A549 (cell line): ENCODE data around the gene TMEM120A. TPM values are rescaled to one million over a fixed set of nuclear protein-coding genes. Genes with fewer than 3 reads are reported as not detected.

Experiments used
- ATAC-seq, 2 experiments: fragments of 200-7000 bp in 1 of 2; fragments of >200 bp in 1 of 2; cut with Nextera tagmentation in 1 of 2; cut with Tn5 transposase in 1 of 2; 3 replicates each; pipeline versions ENCODE4 v1.8.0 to v1.9.1; 2018 to 2020; ENCODE audit warnings: mild to moderate bottlenecking in 1 of 2, moderate library complexity in 1 of 2
- CTCF ChIA-PET: fragments of 300-600 bp; sonication (Branson Sonifier 250); formaldehyde crosslinking; extraction: SDS; loops from one replicate; lab custom pipeline; 2021; ENCODE audit warnings: antibody characterized with exemption, inconsistent platforms; lab: Yijun Ruan, JAX
- POLR2A ChIA-PET: fragments of 350-600 bp; formaldehyde crosslinking; extraction: SDS; loops from one replicate; lab custom pipeline; 2021; ENCODE audit warnings: antibody characterized with exemption, inconsistent platforms; lab: Yijun Ruan, JAX
- DNase-seq, 2 experiments: peaks; one replicate each; pipeline versions ENCODE4 v3.0.0 to v3.0.0-alpha.2; 2011 to 2016; ENCODE audit warnings: low read depth in 1 of 2, low spot score in 1 of 2
- FAIRE-seq: peaks from 2 replicates; lab custom pipeline; 2011; peaks lifted over from hg19 to GRCh38; lab: Jason Lieb, UNC
- H3K27ac ChIP-seq, 2 experiments: fragments of >200 bp; sonication (Bioruptor Twin); formaldehyde crosslinking; 3 replicates each; pipeline ENCODE4 v1.5.1; 2016 to 2017
- H3K4me1 ChIP-seq: fragments of >200 bp; sonication (Bioruptor Twin); formaldehyde crosslinking; 3 replicates; pipeline ENCODE4 v1.6.1; 2016
- H3K4me2 ChIP-seq: fragments of >200 bp; sonication (Bioruptor Twin); formaldehyde crosslinking; 3 replicates; pipeline ENCODE4 v1.6.1; 2016
- H3K4me3 ChIP-seq: fragments of >200 bp; sonication (Bioruptor Twin); formaldehyde crosslinking; 3 replicates; pipeline ENCODE4 v1.5.1; 2016
- H3K9me3 ChIP-seq: fragments of >200 bp; sonication (Bioruptor Twin); formaldehyde crosslinking; 3 replicates; pipeline ENCODE4 v1.6.1; 2016
- CBX2 ChIP-seq: fragments of 200-600 bp; sonication (generic); IDR thresholded peaks from 2 replicates; pipeline ENCODE4 v1.6.1; 2016; ENCODE audit warnings: low read depth, mild to moderate bottlenecking, borderline replicate concordance
- EP300 ChIP-seq, 2 experiments: fragments of >200 bp; sonication (Bioruptor Twin); formaldehyde crosslinking; IDR thresholded peaks; 2 replicates in 1 of 2; 3 replicates in 1 of 2; pipeline ENCODE4 v1.6.1; 2016 to 2017
- FOSB ChIP-seq: fragments of 250-450 bp; sonication (Bioruptor Pico); IDR thresholded peaks from 2 replicates; pipeline ENCODE4 v1.5.0; 2020; ENCODE audit warnings: mild to moderate bottlenecking, moderate library complexity
- FOSL2 ChIP-seq, 2 experiments: fragments of 450-650 bp in 1 of 2; fragments of >200 bp in 1 of 2; sonication (Bioruptor Twin) in 1 of 2; formaldehyde crosslinking; IDR thresholded peaks; 2 replicates each; pipeline versions ENCODE4 v1.5.0 to v1.6.1; 2016 to 2020; ENCODE audit warnings: mild to moderate bottlenecking in 1 of 2, moderate library complexity in 1 of 2
- HEYL ChIP-seq: fragments of 250-450 bp; sonication (Bioruptor Pico); IDR thresholded peaks from 2 replicates; pipeline ENCODE4 v1.8.0; 2021; ENCODE audit warnings: mild to moderate bottlenecking, moderate library complexity
- HOXB13 ChIP-seq: fragments of 250-450 bp; sonication (Bioruptor Pico); IDR thresholded peaks from 2 replicates; pipeline ENCODE4 v1.5.0; 2020; ENCODE audit warnings: low read depth, mild to moderate bottlenecking, moderate library complexity
- HOXB5 ChIP-seq: fragments of 250-450 bp; sonication (Bioruptor Pico); IDR thresholded peaks from 2 replicates; pipeline ENCODE4 v1.5.0; 2020; ENCODE audit warnings: mild to moderate bottlenecking, moderate library complexity
- JUNB ChIP-seq: fragments of >200 bp; sonication (Bioruptor Twin); formaldehyde crosslinking; IDR thresholded peaks from 2 replicates; pipeline ENCODE4 v1.6.1; 2016
- KDM5A ChIP-seq: fragments of 200-600 bp; sonication (generic); IDR thresholded peaks from 2 replicates; pipeline ENCODE4 v1.6.1; 2016; ENCODE audit warnings: antibody characterized with exemption, mild to moderate bottlenecking
- MAFK ChIP-seq: fragments of 450-650 bp; IDR thresholded peaks from 2 replicates; pipeline ENCODE4 v1.6.1; 2014; ENCODE audit not compliant: partially characterized antibody
- MYC ChIP-seq: IDR thresholded peaks from 2 replicates; pipeline ENCODE4 v1.6.1; 2012; ENCODE audit warnings: mild to moderate bottlenecking, inconsistent platforms, low read length, improper control_type of control experiment, borderline replicate concordance
- NFE2L2 ChIP-seq: fragments of 150-350 bp; conservative IDR thresholded peaks from 2 replicates; pipeline ENCODE4 v1.6.1; 2014; ENCODE audit warnings: low read length
- PHF8 ChIP-seq: fragments of 200-600 bp; sonication (generic); IDR thresholded peaks from 2 replicates; pipeline ENCODE4 v1.6.1; 2016; ENCODE audit warnings: low read depth, mild to moderate bottlenecking, antibody characterized with exemption, moderate library complexity, borderline replicate concordance
- TFCP2L1 ChIP-seq: fragments of 250-450 bp; sonication (Bioruptor Pico); IDR thresholded peaks from 2 replicates; pipeline ENCODE4 v1.5.0; 2021; ENCODE audit warnings: mild to moderate bottlenecking
- TP53 ChIP-seq: fragments of 250-450 bp; sonication (Bioruptor Pico); IDR thresholded peaks from 2 replicates; pipeline ENCODE4 v1.5.0; 2021; ENCODE audit warnings: mild to moderate bottlenecking, moderate library complexity
- ZFP36 ChIP-seq: fragments of 450-650 bp; IDR thresholded peaks from 2 replicates; pipeline ENCODE4 v1.6.1; 2014; ENCODE audit warnings: borderline replicate concordance; ENCODE audit not compliant: partially characterized antibody
- ZNF302 ChIP-seq: fragments of 250-450 bp; sonication (Bioruptor Pico); IDR thresholded peaks from 2 replicates; pipeline ENCODE4 v1.9.0; 2021; ENCODE audit warnings: inconsistent platforms, mild to moderate bottlenecking, moderate library complexity
- ZSCAN20 ChIP-seq: fragments of 250-450 bp; sonication (Bioruptor Pico); IDR thresholded peaks from 2 replicates; pipeline ENCODE4 v1.8.0; 2022; ENCODE audit warnings: mild to moderate bottlenecking, moderate library complexity
- WGBS: methylation state at CpG from one replicate; pipeline ENCODE4 v1.1.6; 2017; ENCODE audit errors: missing lambda C conversion rate; 5-methylcytosine and 5-hydroxymethylcytosine counted together
- polyA plus RNA-seq, 4 experiments: library from polyadenylated mRNA; depleted of rRNA in 3 of 4; stranded (reverse); fragments of >200 nt; fragmentation: RNase III in 1 of 4; extraction: RNeasy Plus Mini Kit Qiagen cat#74134 plus additional on column Dnase treatment in 1 of 4; gene quantifications; 2 replicates in 3 of 4; 3 replicates in 1 of 4; pipeline ENCODE4 v1.2.3, GENCODE V29; 2011 to 2017
- TF ChIP-seq, protein P1 (sequence below): fragments of >200 bp; sonication (Bioruptor Twin); formaldehyde crosslinking; IDR thresholded peaks from 2 replicates; pipeline ENCODE4 v1.6.1; 2016
- TF ChIP-seq, protein P2 (sequence below): fragments of 250-450 bp; sonication (Bioruptor Pico); IDR thresholded peaks from 2 replicates; pipeline ENCODE4 v1.5.0; 2020; ENCODE audit warnings: low read depth, mild to moderate bottlenecking, moderate library complexity
- TF ChIP-seq, protein P3 (sequence below): fragments of >200 bp; sonication (Bioruptor Twin); formaldehyde crosslinking; IDR thresholded peaks from 3 replicates; pipeline ENCODE4 v1.5.1; 2016
- TF ChIP-seq, protein P4 (sequence below): fragments of >200 bp; sonication (Bioruptor Twin); formaldehyde crosslinking; IDR thresholded peaks from 3 replicates; pipeline ENCODE4 v1.6.1; 2016
- TF ChIP-seq, protein P5 (sequence below): IDR thresholded peaks from 2 replicates; pipeline ENCODE4 v1.6.1; 2012

The TMEM120A gene
- polyA plus RNA-seq, 2 of the 4 experiments (the other 2 are of a cell fraction): 46.0 to 53.8 TPM

DNA sequence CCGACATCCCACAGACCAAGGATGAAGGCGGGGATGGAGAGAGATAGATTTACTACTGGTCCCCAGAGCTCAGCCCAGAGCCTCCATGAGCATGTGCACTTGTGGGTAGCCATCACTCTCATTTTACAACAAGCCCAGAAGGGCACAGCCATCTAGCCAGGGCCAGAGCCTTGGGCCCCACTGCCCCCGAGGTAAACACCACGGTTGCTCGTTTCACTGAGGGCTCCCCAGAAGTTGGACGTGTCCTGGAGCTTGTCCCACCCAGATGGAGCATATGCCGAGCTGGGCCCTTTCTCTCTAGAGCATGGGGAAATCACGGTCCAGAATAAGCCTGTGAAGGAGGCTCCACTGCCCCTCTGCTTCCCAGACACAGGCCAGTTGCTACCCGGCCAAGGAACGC is 9.0 kb upstream of the TMEM120A start:
- WGBS: 92% methylated on average over 9 of the region's 10 CpGs
- FAIRE-seq: no peak
- ChIA-PET POLR2A (no interaction called here), CTCF (interaction anchor here (0.5 to 4.2 kb wide), 5 partner anchors 8 to 137 kb away, joined by 3 to 17 read pairs (median 6); no protein-coding TSS in a partner anchor)
- Histone ChIP-seq H3K4me3 (no peak overlapping the region), H3K27ac (no peak overlapping the region), H3K9me3 (no peaks in the 10 kb centered on the region)
- ATAC-seq: no peak
- no peak for TF ChIP-seq MYC
- no peak for TF ChIP-seq MAFK
- TF ChIP-seq HOXB5 (CRISPR knock-in tag): no peak
- no peak for TF ChIP-seq FOSL2 (IDR thresholded peaks at IDR 0.05)
- no peak for TF ChIP-seq FOSL2 (CRISPR knock-in tag; IDR thresholded peaks at IDR 0.05)
- TF ChIP-seq NFE2L2: no peak
- TF ChIP-seq ZFP36: no peak
- TF ChIP-seq HEYL (CRISPR knock-in tag): no peak
- no peak for TF ChIP-seq JUNB
- TF ChIP-seq, protein P1, sequence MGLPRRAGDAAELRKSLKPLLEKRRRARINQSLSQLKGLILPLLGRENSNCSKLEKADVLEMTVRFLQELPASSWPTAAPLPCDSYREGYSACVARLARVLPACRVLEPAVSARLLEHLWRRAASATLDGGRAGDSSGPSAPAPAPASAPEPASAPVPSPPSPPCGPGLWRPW: no peak
- no peak for TF ChIP-seq FOSB (CRISPR knock-in tag)
- TF ChIP-seq, protein P2, sequence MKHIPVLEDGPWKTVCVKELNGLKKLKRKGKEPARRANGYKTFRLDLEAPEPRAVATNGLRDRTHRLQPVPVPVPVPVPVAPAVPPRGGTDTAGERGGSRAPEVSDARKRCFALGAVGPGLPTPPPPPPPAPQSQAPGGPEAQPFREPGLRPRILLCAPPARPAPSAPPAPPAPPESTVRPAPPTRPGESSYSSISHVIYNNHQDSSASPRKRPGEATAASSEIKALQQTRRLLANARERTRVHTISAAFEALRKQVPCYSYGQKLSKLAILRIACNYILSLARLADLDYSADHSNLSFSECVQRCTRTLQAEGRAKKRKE (CRISPR knock-in tag): no peak
- TF ChIP-seq, all 56 proteins: peak for 0
- DNase-seq: no peak
- H3K4me2 ChIP-seq: no peak overlapping the region
- no peaks in the 10 kb centered on the region for H3K4me1 ChIP-seq

DNA sequence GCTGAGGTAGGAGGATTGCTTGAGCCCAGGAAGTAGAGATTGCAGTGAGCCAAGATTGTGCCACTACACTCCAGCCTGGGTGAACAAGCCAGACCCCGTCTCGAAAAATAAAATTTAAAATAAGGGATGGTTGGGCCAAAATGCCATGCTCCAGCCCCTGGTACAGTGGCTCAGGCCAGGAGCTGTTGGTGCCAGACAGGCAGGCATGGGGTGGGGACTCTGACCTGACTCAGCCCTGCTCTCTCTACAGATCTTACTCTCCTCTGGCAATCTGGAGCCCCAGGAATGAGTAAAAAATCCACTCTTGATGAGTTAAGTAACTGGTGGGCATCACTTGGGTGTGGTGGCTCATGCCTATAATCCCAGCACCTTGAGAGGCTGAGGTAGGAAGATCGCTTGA is 8.4 kb upstream of the TMEM120A start:
- ChIA-PET CTCF (interaction anchor here (0.5 to 2.6 kb wide), 4 partner anchors 8 to 136 kb away, joined by 3 to 9 read pairs (median 5); no protein-coding TSS in a partner anchor), POLR2A (no interaction called here)
- FAIRE-seq: no peak
- TF ChIP-seq ZNF302 (no peak), MAFK (no peak), TP53 (CRISPR knock-in tag) (no peak), HOXB13 (no peak), ZFP36 (no peak), ZSCAN20 (CRISPR knock-in tag) (no peak), FOSL2 (IDR thresholded peaks at IDR 0.05) (no peak), FOSL2 (CRISPR knock-in tag; IDR thresholded peaks at IDR 0.05) (no peak), EP300 (IDR thresholded peaks at IDR 0.05) (no peak), CBX2 (no peak), TFCP2L1 (CRISPR knock-in tag) (no peak), PHF8 (no peak), KDM5A (no peak)
- TF ChIP-seq, protein P3, sequence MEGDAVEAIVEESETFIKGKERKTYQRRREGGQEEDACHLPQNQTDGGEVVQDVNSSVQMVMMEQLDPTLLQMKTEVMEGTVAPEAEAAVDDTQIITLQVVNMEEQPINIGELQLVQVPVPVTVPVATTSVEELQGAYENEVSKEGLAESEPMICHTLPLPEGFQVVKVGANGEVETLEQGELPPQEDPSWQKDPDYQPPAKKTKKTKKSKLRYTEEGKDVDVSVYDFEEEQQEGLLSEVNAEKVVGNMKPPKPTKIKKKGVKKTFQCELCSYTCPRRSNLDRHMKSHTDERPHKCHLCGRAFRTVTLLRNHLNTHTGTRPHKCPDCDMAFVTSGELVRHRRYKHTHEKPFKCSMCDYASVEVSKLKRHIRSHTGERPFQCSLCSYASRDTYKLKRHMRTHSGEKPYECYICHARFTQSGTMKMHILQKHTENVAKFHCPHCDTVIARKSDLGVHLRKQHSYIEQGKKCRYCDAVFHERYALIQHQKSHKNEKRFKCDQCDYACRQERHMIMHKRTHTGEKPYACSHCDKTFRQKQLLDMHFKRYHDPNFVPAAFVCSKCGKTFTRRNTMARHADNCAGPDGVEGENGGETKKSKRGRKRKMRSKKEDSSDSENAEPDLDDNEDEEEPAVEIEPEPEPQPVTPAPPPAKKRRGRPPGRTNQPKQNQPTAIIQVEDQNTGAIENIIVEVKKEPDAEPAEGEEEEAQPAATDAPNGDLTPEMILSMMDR: no peak
- TF ChIP-seq, protein P4, sequence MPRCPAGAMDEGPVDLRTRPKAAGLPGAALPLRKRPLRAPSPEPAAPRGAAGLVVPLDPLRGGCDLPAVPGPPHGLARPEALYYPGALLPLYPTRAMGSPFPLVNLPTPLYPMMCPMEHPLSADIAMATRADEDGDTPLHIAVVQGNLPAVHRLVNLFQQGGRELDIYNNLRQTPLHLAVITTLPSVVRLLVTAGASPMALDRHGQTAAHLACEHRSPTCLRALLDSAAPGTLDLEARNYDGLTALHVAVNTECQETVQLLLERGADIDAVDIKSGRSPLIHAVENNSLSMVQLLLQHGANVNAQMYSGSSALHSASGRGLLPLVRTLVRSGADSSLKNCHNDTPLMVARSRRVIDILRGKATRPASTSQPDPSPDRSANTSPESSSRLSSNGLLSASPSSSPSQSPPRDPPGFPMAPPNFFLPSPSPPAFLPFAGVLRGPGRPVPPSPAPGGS: no peak
- TF ChIP-seq, protein P5, sequence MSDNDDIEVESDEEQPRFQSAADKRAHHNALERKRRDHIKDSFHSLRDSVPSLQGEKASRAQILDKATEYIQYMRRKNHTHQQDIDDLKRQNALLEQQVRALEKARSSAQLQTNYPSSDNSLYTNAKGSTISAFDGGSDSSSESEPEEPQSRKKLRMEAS: no peak
- WGBS: 93% methylated on average over 3 of the region's 3 CpGs
- Histone ChIP-seq H3K4me2 (no peak overlapping the region), H3K4me1 (no peaks in the 10 kb centered on the region), H3K9me3 (no peaks in the 10 kb centered on the region), H3K27ac (no peak overlapping the region), H3K4me3 (no peak overlapping the region)
- no peak for ATAC-seq
- DNase-seq: no peak
